Kidney epithelial cell (primary cell): ENCODE measurements around the gene SNX19. TPM values are rescaled to one million over a fixed set of nuclear protein-coding genes. Genes with fewer than 3 reads are reported as not detected.
A peak's percentile ranks its signal among the peaks of the same experiment; 100 is the strongest.

Experiments
- DNase-seq: peaks from one replicate; pipeline ENCODE4 v3.0.0-alpha.2; 2010; ENCODE audit warnings: low read depth
- H3K27me3 ChIP-seq: 2 replicates; pipeline ENCODE4 v1.6.0; 2011; ENCODE audit warnings: low read length; ENCODE audit not compliant: control insufficient read depth, insufficient read depth
- H3K36me3 ChIP-seq: 2 replicates; pipeline ENCODE4 v1.5.1; 2011; ENCODE audit warnings: low read length; ENCODE audit not compliant: control insufficient read depth, insufficient read depth
- H3K4me3 ChIP-seq: 2 replicates; pipeline ENCODE4 v1.5.1; 2011; ENCODE audit warnings: low read depth, mild to moderate bottlenecking, control low read depth, low read length
- total RNA-seq: library from RNA; depleted of rRNA; stranded (reverse); fragments of >200 nt; gene quantifications from 2 replicates; pipeline ENCODE4 v1.2.3, GENCODE V29; 2015
- TF ChIP-seq, protein P1 (sequence below): IDR thresholded peaks from 2 replicates; pipeline ENCODE4 v1.5.1; 2011; ENCODE audit warnings: mild to moderate bottlenecking, moderate library complexity, low read length, control low read depth, inconsistent platforms; ENCODE audit not compliant: insufficient read depth, poor library complexity, severe bottlenecking

Gene SNX19
- total RNA-seq, 1 donor from 2014 or later, result 96.1 TPM

DNA sequence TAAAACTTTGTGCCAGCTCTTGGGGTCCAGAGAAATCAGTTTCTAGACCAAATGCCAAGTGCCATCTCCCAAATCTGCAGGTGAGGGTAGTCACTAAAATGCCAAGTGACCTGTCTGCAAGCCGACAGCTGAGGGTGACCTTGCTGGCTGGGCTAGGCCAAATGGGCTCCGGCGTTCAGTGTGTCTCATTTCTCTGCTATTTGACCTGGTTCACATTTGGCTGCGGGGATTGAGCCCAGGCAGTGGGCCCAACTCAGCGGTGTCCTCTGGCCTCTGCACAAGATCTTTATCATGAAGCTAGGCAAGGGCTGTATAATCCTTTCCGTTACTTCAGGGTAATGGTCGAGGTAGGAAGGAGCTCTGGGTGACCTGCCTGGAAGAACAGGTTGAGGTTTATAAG is 87.5 kb downstream of the SNX19 start:
- Histone ChIP-seq H3K4me3 (no peak overlapping the region), H3K27me3 (no peaks in the 10 kb centered on the region), H3K36me3 (no peaks in the 10 kb centered on the region)
- TF ChIP-seq, protein P1, sequence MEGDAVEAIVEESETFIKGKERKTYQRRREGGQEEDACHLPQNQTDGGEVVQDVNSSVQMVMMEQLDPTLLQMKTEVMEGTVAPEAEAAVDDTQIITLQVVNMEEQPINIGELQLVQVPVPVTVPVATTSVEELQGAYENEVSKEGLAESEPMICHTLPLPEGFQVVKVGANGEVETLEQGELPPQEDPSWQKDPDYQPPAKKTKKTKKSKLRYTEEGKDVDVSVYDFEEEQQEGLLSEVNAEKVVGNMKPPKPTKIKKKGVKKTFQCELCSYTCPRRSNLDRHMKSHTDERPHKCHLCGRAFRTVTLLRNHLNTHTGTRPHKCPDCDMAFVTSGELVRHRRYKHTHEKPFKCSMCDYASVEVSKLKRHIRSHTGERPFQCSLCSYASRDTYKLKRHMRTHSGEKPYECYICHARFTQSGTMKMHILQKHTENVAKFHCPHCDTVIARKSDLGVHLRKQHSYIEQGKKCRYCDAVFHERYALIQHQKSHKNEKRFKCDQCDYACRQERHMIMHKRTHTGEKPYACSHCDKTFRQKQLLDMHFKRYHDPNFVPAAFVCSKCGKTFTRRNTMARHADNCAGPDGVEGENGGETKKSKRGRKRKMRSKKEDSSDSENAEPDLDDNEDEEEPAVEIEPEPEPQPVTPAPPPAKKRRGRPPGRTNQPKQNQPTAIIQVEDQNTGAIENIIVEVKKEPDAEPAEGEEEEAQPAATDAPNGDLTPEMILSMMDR, result no peak
- no peak for DNase-seq

DNA sequence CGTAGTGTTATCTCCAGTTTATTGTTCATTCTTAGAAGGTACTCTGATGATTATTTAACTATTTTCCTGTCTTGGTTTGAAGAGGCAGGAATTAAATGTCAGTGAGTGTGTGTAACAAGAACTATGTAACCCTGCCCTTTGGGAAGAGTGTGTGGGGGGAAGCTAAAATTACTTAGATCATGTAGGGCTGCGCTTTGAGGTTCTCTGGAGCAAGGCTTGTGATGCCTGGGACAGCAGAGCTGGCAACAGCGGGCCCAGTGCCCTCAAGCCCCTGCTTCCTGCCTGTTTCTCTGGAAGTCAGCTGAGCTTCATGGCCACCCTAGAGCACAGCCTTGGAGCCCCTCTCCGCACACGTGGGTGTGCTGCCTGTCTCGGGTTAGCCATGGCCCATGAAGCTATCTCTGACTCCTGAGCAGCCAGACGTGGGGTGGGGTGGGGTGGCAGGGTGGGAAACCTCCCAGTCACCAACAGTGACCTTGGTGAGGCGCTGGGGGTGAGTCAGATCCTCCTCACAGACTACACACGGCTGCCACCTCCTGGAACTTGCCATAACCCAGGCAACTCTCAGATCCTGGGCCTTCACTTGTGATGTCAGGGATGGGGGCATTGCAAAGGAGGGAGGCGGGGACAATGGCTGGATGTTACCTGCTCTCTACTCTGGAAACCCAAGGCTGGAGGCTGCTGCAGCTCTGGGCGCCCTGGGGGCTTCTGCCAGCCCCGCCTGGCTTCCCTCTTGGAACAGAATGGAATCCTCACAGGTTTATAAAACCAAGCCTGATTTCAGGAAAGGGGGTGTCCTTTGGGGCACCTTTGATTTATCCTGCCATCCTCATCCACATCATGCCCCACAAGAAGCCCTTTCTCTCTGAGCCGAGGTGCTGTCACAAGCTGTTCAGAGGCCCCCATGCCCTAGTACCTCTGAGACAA is 88.6 kb downstream of the SNX19 start:
- DNase-seq, result no peak
- Histone ChIP-seq H3K36me3 (no peaks in the 10 kb centered on the region), H3K4me3 (no peak overlapping the region), H3K27me3 (no peaks in the 10 kb centered on the region)
- TF ChIP-seq, protein P1, result peak; percentile 84

DNA sequence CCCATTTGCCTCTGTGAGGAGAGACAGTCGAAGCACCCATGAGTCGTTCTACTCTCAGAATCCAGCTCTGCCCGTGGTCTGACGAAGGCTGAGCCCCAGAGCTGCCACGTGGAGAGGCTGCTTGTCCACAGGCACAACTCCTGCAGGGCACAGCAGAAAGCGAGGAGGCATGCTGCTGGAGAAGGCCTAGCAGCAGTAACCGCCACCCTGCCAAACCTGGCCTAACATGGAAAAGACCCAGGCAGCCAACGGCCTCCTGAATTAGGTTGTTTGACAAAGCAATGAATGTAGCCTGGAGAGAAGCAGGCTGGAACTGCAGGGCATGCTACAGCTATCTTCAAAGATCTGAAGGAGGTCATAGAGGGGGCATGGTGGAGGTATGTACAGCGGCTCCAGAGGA is 89.7 kb downstream of the SNX19 start:
- Histone ChIP-seq H3K36me3 (no peaks in the 10 kb centered on the region), H3K27me3 (no peaks in the 10 kb centered on the region), H3K4me3 (no peak overlapping the region)
- no peak for DNase-seq
- TF ChIP-seq, protein P1, result no peak

DNA sequence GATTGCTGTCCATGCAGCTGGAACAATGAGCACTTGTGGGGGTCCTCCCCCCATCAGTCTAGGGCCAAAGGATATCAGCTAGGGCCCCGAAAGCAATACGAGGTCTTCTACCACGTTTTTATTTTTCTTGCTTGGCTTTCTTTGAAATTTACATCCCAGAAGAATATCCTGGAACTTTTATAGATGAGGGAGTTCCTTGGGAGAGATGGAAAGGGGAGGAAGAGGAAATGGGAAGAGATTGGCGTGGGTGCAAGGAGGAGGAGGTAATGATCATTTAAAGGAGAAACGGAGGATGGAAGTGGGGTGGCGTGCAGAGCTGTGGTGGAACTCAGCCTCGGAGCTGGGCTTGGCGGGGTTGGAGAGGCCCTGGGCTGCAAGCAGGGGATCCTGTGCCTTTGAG is 90.3 kb downstream of the SNX19 start:
- Histone ChIP-seq H3K36me3 (no peaks in the 10 kb centered on the region), H3K27me3 (no peaks in the 10 kb centered on the region), H3K4me3 (no peak overlapping the region)
- no peak for DNase-seq
- TF ChIP-seq, protein P1, result no peak

DNA sequence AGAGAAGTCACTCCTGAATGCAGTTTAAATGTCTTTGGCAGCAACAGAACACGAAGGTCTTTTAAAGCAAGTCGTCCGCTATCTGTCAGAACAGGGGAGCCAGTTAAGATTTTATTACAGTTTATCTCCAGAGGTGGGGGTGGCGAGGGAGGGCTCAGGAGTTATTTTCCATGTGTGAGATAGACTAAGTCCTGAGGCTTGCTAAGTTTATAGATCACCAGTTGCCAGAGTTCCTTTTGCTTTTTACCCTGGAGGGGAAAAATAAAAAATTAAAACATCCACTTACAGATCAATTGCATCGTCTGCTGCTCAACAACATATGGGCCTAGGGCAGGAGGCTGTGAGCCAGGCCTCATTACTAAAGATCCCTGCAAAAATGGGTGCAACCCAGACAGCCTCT is 90.7 kb downstream of the SNX19 start:
- no peaks in the 10 kb centered on the region for H3K36me3 ChIP-seq
- TF ChIP-seq, protein P1, result no peak
- H3K4me3 ChIP-seq, result no peak overlapping the region
- DNase-seq, result no peak
- no peaks in the 10 kb centered on the region for H3K27me3 ChIP-seq
